GM12801 (cell line): ENCODE results near the gene TNS3.

Experiments
- TF ChIP-seq, protein P1 (sequence below): IDR thresholded peaks from one replicate; pipeline ENCODE4 v1.5.1; 2011; ENCODE audit warnings: control low read depth; ENCODE audit not compliant: insufficient read length; ENCODE audit errors: extremely low read depth

TNS3 gene

DNA sequence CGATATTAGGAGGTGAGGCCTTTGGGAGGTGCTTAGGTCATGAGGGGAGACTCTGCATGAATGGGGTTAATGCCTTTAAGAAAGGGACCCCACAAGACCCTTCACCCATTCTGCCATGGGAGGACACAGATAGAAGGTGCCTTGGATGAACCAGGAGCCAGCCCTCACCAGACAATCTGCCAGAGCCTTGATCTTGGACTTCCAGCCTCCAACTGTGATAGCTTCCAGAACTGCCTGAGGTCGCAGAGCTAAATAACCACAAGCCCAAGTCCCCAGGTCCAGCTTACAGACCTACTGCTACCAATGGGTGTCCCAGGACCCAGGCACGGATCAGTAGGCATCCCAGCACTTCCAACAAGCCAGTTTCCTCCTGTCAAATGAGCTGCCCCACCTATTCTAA lies 37.5 kb downstream of the TNS3 start:
- TF ChIP-seq, protein P1, sequence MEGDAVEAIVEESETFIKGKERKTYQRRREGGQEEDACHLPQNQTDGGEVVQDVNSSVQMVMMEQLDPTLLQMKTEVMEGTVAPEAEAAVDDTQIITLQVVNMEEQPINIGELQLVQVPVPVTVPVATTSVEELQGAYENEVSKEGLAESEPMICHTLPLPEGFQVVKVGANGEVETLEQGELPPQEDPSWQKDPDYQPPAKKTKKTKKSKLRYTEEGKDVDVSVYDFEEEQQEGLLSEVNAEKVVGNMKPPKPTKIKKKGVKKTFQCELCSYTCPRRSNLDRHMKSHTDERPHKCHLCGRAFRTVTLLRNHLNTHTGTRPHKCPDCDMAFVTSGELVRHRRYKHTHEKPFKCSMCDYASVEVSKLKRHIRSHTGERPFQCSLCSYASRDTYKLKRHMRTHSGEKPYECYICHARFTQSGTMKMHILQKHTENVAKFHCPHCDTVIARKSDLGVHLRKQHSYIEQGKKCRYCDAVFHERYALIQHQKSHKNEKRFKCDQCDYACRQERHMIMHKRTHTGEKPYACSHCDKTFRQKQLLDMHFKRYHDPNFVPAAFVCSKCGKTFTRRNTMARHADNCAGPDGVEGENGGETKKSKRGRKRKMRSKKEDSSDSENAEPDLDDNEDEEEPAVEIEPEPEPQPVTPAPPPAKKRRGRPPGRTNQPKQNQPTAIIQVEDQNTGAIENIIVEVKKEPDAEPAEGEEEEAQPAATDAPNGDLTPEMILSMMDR: no peak

DNA sequence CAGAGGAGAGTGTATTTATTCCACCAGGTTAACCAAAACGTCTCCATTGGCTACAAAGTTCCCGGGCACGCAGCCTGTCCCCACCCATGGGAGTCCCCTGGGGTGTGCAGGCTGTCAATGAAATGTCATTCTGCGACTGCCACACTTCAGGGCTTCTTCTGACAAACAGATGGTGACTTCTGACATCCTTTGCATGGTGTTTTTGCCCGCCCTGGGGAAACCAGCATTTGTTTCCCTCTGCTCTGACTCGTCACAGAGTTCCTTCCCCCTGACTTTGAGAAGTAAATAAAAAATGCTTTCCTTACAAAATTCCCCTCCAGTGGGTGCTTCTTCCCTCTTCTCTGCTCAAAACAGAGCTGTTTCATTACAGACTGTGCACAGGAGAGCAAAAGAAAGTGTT lies 38.2 kb downstream of the TNS3 start:
- TF ChIP-seq, protein P1: no peak

DNA sequence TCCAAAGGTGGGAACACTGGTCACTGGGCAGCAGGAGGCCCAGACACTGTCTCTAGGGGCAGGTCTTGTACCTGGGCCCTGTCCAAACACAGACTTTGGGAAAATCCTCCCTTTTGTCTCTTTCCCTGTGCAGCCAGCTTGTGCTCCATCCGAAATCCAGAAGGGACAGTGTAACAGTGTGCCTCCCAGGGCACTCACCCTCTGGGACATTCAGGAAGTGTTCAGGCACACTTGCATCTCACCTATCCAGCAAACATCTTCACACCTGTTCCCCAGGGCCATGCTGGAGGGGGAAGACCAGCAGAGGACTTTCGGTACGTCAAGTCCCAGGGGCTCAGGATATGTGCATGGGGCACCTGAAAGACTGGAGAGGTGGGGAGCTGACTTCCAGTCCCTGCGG lies 38.9 kb downstream of the TNS3 start:
- TF ChIP-seq, protein P1: no peak

DNA sequence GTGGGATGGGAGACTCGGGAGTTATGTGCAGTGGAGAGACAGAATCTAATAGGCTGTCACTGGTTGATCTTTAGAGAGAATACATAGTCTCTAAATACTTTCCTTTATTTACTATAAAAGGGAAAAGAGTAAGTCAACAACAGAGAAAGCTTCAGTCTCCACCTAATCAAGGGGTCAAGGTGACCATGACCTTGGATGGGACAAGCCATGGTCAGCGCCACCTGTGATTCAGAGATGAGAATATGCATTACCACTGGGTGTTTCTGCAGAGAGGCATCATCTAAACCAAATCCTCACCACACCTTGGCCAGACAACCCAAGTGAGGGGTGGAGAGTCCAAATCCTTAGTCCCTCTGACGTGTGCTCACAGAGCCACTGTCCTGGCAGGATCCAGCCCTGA lies 39.9 kb downstream of the TNS3 start:
- TF ChIP-seq, protein P1: no peak

DNA sequence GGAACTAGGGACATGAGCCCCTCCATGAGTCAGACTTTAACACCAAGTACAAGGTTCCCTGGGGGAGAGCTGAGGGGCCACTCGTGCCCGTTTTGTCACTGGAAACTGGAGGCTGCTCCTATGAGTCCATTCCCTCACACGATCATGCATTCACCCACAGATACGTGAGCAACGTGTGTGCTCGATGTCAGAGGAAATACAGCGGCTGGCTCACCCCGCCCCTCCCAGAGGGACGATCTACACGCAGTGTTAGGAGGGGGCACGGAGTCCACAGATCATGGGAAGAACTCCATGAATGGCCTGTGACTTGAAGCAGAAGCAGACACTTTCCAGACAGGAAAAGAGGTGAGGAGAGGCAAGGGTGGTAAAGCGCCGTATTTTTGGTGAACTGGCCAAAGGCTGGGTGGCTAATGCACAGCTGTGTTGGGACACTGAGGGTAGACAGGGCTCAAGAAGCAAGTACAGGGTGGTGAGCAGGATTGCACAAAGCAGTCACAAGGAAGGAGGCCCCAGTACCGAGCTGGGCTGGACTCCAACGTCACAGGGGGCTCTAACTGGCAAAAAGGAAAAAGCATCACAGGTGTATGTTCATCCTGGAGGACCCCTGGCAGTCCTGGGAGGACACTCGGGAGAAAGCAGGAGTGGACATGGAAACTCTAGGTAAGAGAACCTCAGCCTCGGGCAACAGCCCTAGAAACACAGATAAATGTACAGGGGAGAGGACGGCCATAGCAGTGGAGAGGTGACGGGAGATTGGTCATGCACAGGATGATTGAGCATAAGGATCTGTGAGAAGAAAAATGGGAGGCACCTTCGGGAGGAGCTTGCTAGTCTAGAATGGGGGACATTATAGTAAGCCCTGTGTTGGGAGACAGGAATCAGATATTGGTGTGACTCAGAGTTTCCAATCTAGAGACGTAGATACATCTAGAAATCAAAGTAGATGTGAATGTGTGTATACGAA lies 41.2 kb downstream of the TNS3 start:
- TF ChIP-seq, protein P1: no peak

DNA sequence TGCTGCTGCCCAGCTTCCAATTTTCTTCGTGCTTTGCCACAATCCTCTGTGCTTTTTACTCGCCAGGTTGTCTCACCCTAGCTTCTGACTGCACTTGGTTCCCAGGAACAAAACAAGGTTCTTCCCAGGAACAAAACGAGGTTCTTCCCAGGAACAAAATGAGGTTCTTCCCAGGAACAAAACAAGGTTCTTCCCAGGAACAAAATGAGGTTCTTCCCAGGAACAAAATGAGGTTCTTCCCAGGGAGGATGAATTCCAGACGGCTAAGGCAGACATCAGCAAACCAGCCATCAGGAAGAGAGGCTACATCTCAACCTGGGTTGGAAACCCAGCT lies 41.9 kb downstream of the TNS3 start:
- TF ChIP-seq, protein P1: no peak

DNA sequence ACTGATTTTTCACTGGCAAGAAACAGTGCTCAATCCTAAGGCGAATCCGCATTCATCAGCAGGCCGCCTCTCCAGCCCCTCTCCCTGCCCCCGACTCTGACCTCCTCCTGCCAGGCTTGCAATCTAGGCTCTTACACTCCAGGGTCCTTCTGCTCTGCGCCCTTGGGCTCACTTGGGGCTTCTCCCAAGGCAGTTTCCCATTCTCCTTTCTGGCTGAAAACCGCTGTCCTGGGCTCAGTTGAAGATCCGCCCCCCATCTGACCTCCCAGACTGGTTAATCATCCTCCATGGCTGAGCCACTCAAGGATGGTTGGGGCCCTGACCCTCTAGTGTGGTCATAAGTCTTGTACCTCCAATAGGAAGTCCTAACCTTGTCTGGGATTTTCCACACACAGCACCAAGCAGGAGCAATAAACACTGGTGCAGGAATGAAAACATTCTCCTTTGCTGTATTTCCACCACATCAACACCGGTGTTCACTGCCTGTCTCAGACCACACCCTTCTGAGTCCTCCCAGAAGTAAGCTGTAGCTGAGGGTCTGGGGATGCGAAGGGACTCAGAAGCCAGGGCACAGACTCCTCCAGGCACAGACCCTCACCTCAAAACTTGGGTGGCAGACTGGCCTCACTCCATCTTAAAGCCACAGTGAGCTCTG lies 42.4 kb downstream of the TNS3 start:
- TF ChIP-seq, protein P1: no peak
